Lower lobe of right lung (tissue), 2 donors: ENCODE data around the gene WASL. TPM values are rescaled to one million over a fixed set of nuclear protein-coding genes. Genes with fewer than 3 reads are reported as not detected.

Experiments used
- ATAC-seq, 2 donors: fragments of 200-7000 bp; cut with Tn5 transposase; one replicate each; pipeline ENCODE4 v1.9.1; 2020 to 2022; ENCODE audit warnings: mild to moderate bottlenecking in 2 of 2, moderate library complexity in 2 of 2
- DNase-seq: peaks from one replicate; pipeline ENCODE4 v3.0.0-alpha.2; 2020
- H3K27ac ChIP-seq: fragments of 200-600 bp; one replicate; pipeline ENCODE4 v1.8.0; 2022
- H3K27me3 ChIP-seq: fragments of 200-600 bp; one replicate; pipeline ENCODE4 v1.8.0; 2022; ENCODE audit warnings: low read depth
- H3K36me3 ChIP-seq: fragments of 200-600 bp; one replicate; pipeline ENCODE4 v1.8.0; 2022; ENCODE audit warnings: mild to moderate bottlenecking
- H3K4me1 ChIP-seq: fragments of 200-600 bp; one replicate; pipeline ENCODE4 v1.8.0; 2022
- H3K4me3 ChIP-seq: fragments of 200-600 bp; one replicate; pipeline ENCODE4 v1.8.0; 2022; ENCODE audit warnings: mild to moderate bottlenecking
- H3K9me3 ChIP-seq: fragments of 200-600 bp; one replicate; pipeline ENCODE4 v1.8.0; 2022
- CTCF ChIP-seq: fragments of 200-600 bp; IDR thresholded peaks from one replicate; pipeline ENCODE4 v1.8.0; 2022; ENCODE audit warnings: antibody characterized with exemption, mild to moderate bottlenecking
- intact Hi-C: fragments of 100-400 bp; cut with DNase I; formaldehyde crosslinking; loops from one replicate; pipeline ENCODE4 v1.11.0; 2022
- total RNA-seq: library from RNA; stranded (reverse); fragmentation: NEBNext Ultra II Directional; extraction: Animal tissue kit (Norgen Biotek cat#: 25700); gene quantifications from one replicate; pipeline ENCODE4 v1.2.1, GENCODE V29; 2021
- donor health status: DM: no; HTN: yes; CAD: no; lungs with severe emphysema.

WASL gene
- total RNA-seq, 1 donor from 2014 or later, result 33.3 TPM

GRCh38 chr7:123692471-123692877 lies 56.3 kb downstream of the WASL start:
- TF ChIP-seq CTCF, result no peak
- intact Hi-C loops, result no loop called here
- Histone ChIP-seq H3K9me3 (no peaks in the 10 kb centered on the region), H3K4me1 (peaks cover 12% of the 10 kb centered on the region), H3K4me3 (no peak overlapping the region), H3K27ac (no peak overlapping the region), H3K36me3 (peaks cover 72% of the 10 kb centered on the region), H3K27me3 (no peaks in the 10 kb centered on the region)
- no peak for DNase-seq
- ATAC-seq, result no peak

- no peak overlapping the region for H3K27ac ChIP-seq
- no peaks in the 10 kb centered on the region for H3K27me3 ChIP-seq
- no peak for DNase-seq
- peaks cover 12% of the 10 kb centered on the region for H3K4me1 ChIP-seq
- H3K36me3 ChIP-seq, result peaks cover 75% of the 10 kb centered on the region
- no peak overlapping the region for H3K4me3 ChIP-seq
- no peaks in the 10 kb centered on the region for H3K9me3 ChIP-seq
- TF ChIP-seq CTCF, result no peak
- intact Hi-C loops, result no loop called here
- ATAC-seq, result no peak
Observed at GRCh38 chr7:123690550-123690949, 58.3 kb downstream of the WASL start.

GRCh38 chr7:123689250-123689649 lies 59.6 kb downstream of the WASL start:
- Histone ChIP-seq H3K4me3 (no peak overlapping the region), H3K36me3 (peaks cover 80% of the 10 kb centered on the region), H3K9me3 (no peaks in the 10 kb centered on the region), H3K27ac (no peak overlapping the region), H3K4me1 (peaks cover 12% of the 10 kb centered on the region), H3K27me3 (no peaks in the 10 kb centered on the region)
- intact Hi-C loops, result loop anchor here (10.0 kb wide), 1 partner anchor 176 kb away; no protein-coding TSS in a partner anchor
- DNase-seq (no peak), ATAC-seq (no peak)
- TF ChIP-seq CTCF, result no peak

GRCh38 chr7:123687727-123688126 lies 61.1 kb downstream of the WASL start:
- intact Hi-C loops, result loop anchor here (10.0 kb wide), 1 partner anchor 177 kb away; no protein-coding TSS in a partner anchor
- Histone ChIP-seq H3K4me1 (peaks cover 17% of the 10 kb centered on the region), H3K36me3 (peaks cover 75% of the 10 kb centered on the region), H3K9me3 (no peaks in the 10 kb centered on the region), H3K27ac (no peak overlapping the region), H3K27me3 (no peaks in the 10 kb centered on the region), H3K4me3 (no peak overlapping the region)
- ATAC-seq (no peak), DNase-seq (no peak)
- no peak for TF ChIP-seq CTCF

GRCh38 chr7:123687161-123687560 lies 61.6 kb downstream of the WASL start:
- no peak for TF ChIP-seq CTCF
- no peak for DNase-seq
- ATAC-seq, result no peak
- Histone ChIP-seq H3K4me1 (peaks cover 17% of the 10 kb centered on the region), H3K27ac (no peak overlapping the region), H3K27me3 (no peaks in the 10 kb centered on the region), H3K36me3 (peaks cover 70% of the 10 kb centered on the region), H3K4me3 (no peak overlapping the region), H3K9me3 (no peaks in the 10 kb centered on the region)
- intact Hi-C loops, result loop anchor here (10.0 kb wide), 1 partner anchor 178 kb away; no protein-coding TSS in a partner anchor

GRCh38 chr7:123682690-123683089 lies 66.1 kb downstream of the WASL start:
- ATAC-seq (peak; percentile 53 to 76), DNase-seq (no peak)
- Histone ChIP-seq H3K36me3 (peaks cover 47% of the 10 kb centered on the region), H3K4me3 (no peak overlapping the region), H3K27me3 (no peaks in the 10 kb centered on the region), H3K9me3 (no peaks in the 10 kb centered on the region), H3K4me1 (peaks cover 9% of the 10 kb centered on the region), H3K27ac (no peak overlapping the region)
- peak; percentile 57 for TF ChIP-seq CTCF
- intact Hi-C loops, result loop anchor here (10.0 kb wide), 1 partner anchor 182 kb away; no protein-coding TSS in a partner anchor
